ENCODE measurements around the gene ZRANB3.

DNA sequence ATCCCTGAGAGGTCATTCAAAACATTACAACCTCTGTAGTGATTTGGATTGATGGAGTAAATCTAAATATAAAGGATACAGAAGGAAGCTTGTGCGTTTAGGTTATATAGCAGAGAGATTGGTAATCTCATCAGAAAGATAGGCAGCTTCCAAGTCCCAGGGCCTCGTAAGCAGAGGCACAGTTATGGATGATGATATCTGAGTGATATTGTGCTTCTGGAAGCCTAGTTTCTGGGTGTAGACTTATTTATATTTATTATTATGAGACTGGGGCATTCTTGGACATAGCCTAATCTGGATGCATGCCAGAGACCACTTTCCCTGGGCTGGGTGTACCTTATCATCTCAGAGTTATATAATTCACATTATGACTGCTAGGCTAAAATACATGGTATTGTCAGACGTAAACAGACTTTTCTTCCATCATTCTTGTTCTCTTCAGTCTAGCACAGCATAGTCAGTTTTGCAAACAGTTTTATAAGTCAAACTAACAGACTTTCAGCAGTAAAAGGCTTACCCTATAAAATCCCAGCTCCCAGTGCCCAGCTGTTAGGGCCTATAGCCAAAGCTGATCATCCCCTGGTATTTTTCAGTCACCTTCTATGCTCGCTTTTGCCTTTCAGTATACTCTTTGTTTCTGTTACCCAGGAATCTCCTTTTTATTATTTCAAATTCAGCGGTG, 431.1 kb downstream of the ZRANB3 start:
- no peak for TF ChIP-seq POLR2A (IDR thresholded peaks at IDR 0.05)
- TF ChIP-seq, protein P1, sequence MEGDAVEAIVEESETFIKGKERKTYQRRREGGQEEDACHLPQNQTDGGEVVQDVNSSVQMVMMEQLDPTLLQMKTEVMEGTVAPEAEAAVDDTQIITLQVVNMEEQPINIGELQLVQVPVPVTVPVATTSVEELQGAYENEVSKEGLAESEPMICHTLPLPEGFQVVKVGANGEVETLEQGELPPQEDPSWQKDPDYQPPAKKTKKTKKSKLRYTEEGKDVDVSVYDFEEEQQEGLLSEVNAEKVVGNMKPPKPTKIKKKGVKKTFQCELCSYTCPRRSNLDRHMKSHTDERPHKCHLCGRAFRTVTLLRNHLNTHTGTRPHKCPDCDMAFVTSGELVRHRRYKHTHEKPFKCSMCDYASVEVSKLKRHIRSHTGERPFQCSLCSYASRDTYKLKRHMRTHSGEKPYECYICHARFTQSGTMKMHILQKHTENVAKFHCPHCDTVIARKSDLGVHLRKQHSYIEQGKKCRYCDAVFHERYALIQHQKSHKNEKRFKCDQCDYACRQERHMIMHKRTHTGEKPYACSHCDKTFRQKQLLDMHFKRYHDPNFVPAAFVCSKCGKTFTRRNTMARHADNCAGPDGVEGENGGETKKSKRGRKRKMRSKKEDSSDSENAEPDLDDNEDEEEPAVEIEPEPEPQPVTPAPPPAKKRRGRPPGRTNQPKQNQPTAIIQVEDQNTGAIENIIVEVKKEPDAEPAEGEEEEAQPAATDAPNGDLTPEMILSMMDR (IDR thresholded peaks at IDR 0.05), result no peak
- TF ChIP-seq POLR2AphosphoS5 (IDR thresholded peaks at IDR 0.05), result no peak
